K562 (cell line): ENCODE data around the gene ITSN2. TPM values are rescaled to one million over a fixed set of nuclear protein-coding genes. Genes with fewer than 3 reads are reported as not detected.
"Not testable (repeated sequence)": the region's sequence is repeated elsewhere in the genome, so short reads cannot be mapped to it uniquely, and the experiment has no call there.

Experiments used
- ATAC-seq: fragments of 200-7000 bp; cut with Tn5 transposase; 3 replicates; pipeline ENCODE4 v1.9.1; 2020; ENCODE audit warnings: moderate library complexity
- BruUV-seq: library from RNA; stranded (reverse); fragments of 400-500 nt; replicated peaks from 2 replicates; lab custom pipeline; 2021; lab: Mats Ljungman, UMichigan
- CTCF ChIA-PET: fragments of 300-600 bp; formaldehyde crosslinking; extraction: SDS; loops from one replicate; lab custom pipeline; 2021; ENCODE audit warnings: low intra/inter-chr PET ratio; lab: Yijun Ruan, JAX
- POLR2A ChIA-PET: fragments of 300-600, 350-650 bp; sonication (Branson Sonifier 250); formaldehyde crosslinking; extraction: SDS; loops from one replicate; lab custom pipeline; 2021; ENCODE audit warnings: antibody characterized with exemption, inconsistent platforms; lab: Yijun Ruan, JAX
- DNase-seq, 4 experiments: peaks; one replicate each; pipeline versions ENCODE4 v3.0.0 to v3.0.0-alpha.2; 2011 to 2018; ENCODE audit warnings: low spot score in 3 of 4, mixed read lengths in 3 of 4; ENCODE audit errors: extremely low read depth in 1 of 4
- FAIRE-seq: peaks from 2 replicates; lab custom pipeline; 2011; peaks lifted over from hg19 to GRCh38; lab: Jason Lieb, UNC
- H2AFZ ChIP-seq: 2 replicates; pipeline ENCODE4 v1.6.0; 2011; ENCODE audit warnings: low read depth, low read length, control low read depth, inconsistent platforms
- H3K27ac ChIP-seq: fragments of 200-600 bp; 3 replicates; pipeline ENCODE4 v1.8.0; 2011; ENCODE audit warnings: low read depth, mild to moderate bottlenecking, control low read depth, inconsistent platforms, low read length, moderate library complexity, mixed read lengths; ENCODE audit errors: extremely low read depth
- H3K27me3 ChIP-seq, 2 experiments: fragments of 300-600 bp in 1 of 2; 2 replicates in 1 of 2; 3 replicates in 1 of 2; pipeline versions ENCODE4 v1.6.0 to v1.8.0; 2011; ENCODE audit warnings: inconsistent platforms in 2 of 2, low read length in 2 of 2, mild to moderate bottlenecking in 1 of 2, mixed read lengths in 1 of 2, moderate library complexity in 1 of 2; ENCODE audit not compliant: control insufficient read depth in 2 of 2, insufficient read depth in 2 of 2
- H3K36me3 ChIP-seq: fragments of 300-600 bp; 3 replicates; pipeline ENCODE4 v1.8.0; 2011; ENCODE audit warnings: mild to moderate bottlenecking, low read length, inconsistent platforms; ENCODE audit not compliant: control insufficient read depth, insufficient read depth
- H3K4me1 ChIP-seq, 2 experiments: fragments of 200-600 bp in 1 of 2; replicated peaks in 1 of 2; 2 replicates in 1 of 2; 3 replicates in 1 of 2; pipeline versions ENCODE4 v1.5.1 to v1.8.0; 2011; ENCODE audit warnings: inconsistent platforms in 2 of 2, low read length in 2 of 2, mild to moderate bottlenecking in 1 of 2, mixed read lengths in 1 of 2, moderate library complexity in 1 of 2; ENCODE audit not compliant: control insufficient read depth in 2 of 2, insufficient read depth in 2 of 2
- H3K4me2 ChIP-seq: 2 replicates; pipeline ENCODE4 v1.6.1; 2011; ENCODE audit warnings: low read length, control low read depth, inconsistent platforms, mixed read lengths; ENCODE audit not compliant: insufficient read depth
- H3K4me3 ChIP-seq: fragments of 200-600 bp; sonication (generic), shearing (Covaris generic); 2 replicates; pipeline ENCODE4 v1.5.1; 2016; ENCODE audit warnings: control low read depth, inconsistent platforms
- H3K79me2 ChIP-seq: fragments of 200-600 bp; 3 replicates; pipeline ENCODE4 v1.8.0; 2011; ENCODE audit warnings: low read length, inconsistent platforms; ENCODE audit not compliant: control insufficient read depth, insufficient read depth
- H3K9ac ChIP-seq, 2 experiments: 2 replicates each; pipeline versions ENCODE4 v1.6.0 to v1.6.1; 2011; ENCODE audit warnings: low read depth in 2 of 2, low read length in 2 of 2, control low read depth in 1 of 2, inconsistent platforms in 1 of 2, mild to moderate bottlenecking in 1 of 2, mixed read lengths in 1 of 2; ENCODE audit not compliant: insufficient read depth in 1 of 2
- H3K9me1 ChIP-seq: one replicate; pipeline ENCODE4 v1.6.0; 2011; ENCODE audit warnings: inconsistent platforms, mild to moderate bottlenecking, low read length, moderate library complexity; ENCODE audit not compliant: control insufficient read depth, insufficient read depth
- H3K9me3 ChIP-seq: replicated peaks from 2 replicates; pipeline ENCODE4 v1.5.1; 2011; ENCODE audit warnings: low read depth, low read length, inconsistent platforms; ENCODE audit not compliant: control insufficient read depth, insufficient read depth
- H4K20me1 ChIP-seq: replicated peaks from 2 replicates; pipeline ENCODE4 v1.6.1; 2011; ENCODE audit warnings: low read length, inconsistent platforms, mixed read lengths; ENCODE audit not compliant: control insufficient read depth, insufficient read depth
- LEF1 ChIP-seq: fragments of 450-650 bp; IDR thresholded peaks from 2 replicates; pipeline ENCODE4 v1.6.1; 2016; ENCODE audit warnings: mild to moderate bottlenecking
- RBM14 ChIP-seq: fragments of 200-400 bp; formaldehyde crosslinking; IDR thresholded peaks from 2 replicates; pipeline ENCODE4 v1.6.1; 2018; ENCODE audit warnings: low read depth, mild to moderate bottlenecking, low read length, moderate library complexity, borderline replicate concordance; ENCODE audit not compliant: insufficient read depth
- ZNF507 ChIP-seq: conservative IDR thresholded peaks from 2 replicates; pipeline ENCODE4 v1.6.1; 2017; ENCODE audit warnings: missing genetic modification characterization, missing compliant biosample characterization
- WGBS: fragments of 100-300 bp; shearing (Covaris generic); methylation state at CpG from one replicate; pipeline ENCODE4 v1.1.6; 2016; ENCODE audit warnings: low coverage, mixed read lengths; ENCODE audit not compliant: insufficient coverage; ENCODE audit errors: missing lambda C conversion rate; 5-methylcytosine and 5-hydroxymethylcytosine counted together
- in situ Hi-C: fragments of 300-500 bp; cut with MboI; formaldehyde crosslinking; loops from 4 replicates; pipeline ENCODE4 v1.15.0; 2018; ENCODE audit warnings: inconsistent platforms, mixed read lengths
- intact Hi-C: fragments of 100-400 bp; cut with micrococcal nuclease; formaldehyde crosslinking; loops from 2 replicates; pipeline ENCODE4 v1.14.2; 2022
- polyA plus RNA-seq, 8 experiments: library from polyadenylated mRNA; depleted of rRNA in 4 of 8; stranded (reverse) in 5 of 8; unstranded in 3 of 8; fragments of >200 nt; fragmentation: Nextera tagmentation in 2 of 8; fragmentation: Illumina TruSeq in 1 of 8; extraction: Ambion mirVana in 2 of 8; extraction: Trizol in 1 of 8; gene quantifications; 2 replicates each; pipeline versions ENCODE4 v1.2.1 to v1.2.3, GENCODE V29; 2011 to 2014; ENCODE audit warnings: inconsistent platforms in 1 of 8, missing spikeins in 1 of 8
- total RNA-seq, 7 experiments: library from RNA; depleted of rRNA in 6 of 7; stranded (reverse); fragments of >200 nt in 6 of 7; fragmentation: Illumina TruSeq in 2 of 7; extraction: Trizol in 2 of 7; gene quantifications; 2 replicates each; pipeline versions ENCODE4 v1.2.1 to v1.2.3, GENCODE V29; 2011 to 2021; ENCODE audit warnings: low replicate concordance in 1 of 7

The ITSN2 gene
- total and polyA plus RNA-seq, 9 of the 15 experiments (the other 6 are each of a cell fraction or from before 2014, with no cell fraction given): 6.6 to 19.9 (median 15.2) TPM

DNA sequence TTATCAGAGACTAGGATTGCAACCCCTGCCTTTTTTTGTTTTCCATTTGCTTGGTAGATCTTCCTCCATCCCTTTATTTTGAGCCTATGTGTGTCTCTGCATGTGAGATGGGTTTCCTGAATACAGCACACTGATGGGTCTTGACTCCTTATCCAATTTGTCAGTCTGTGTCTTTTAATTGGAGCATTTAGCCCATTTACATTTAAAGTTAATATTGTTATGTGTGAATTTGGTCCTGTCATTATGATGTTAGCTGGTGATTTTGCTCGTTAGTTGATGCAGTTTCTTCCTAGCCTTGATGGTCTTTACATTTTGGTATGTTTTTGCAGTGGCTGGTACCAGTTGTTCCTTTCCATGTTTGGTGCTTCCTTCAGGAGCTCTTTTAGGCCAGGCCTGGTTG is 163.1 kb downstream of the ITSN2 start:
- POLR2A ChIA-PET, DNase-seq, FAIRE-seq, H4K20me1 ChIP-seq, H3K9me3 ChIP-seq, H3K4me3 ChIP-seq, H3K27ac ChIP-seq, H3K9me1 ChIP-seq, H2AFZ ChIP-seq, intact Hi-C loops, BruUV-seq, CTCF ChIA-PET, in situ Hi-C loops, H3K79me2 ChIP-seq, H3K36me3 ChIP-seq, H3K9ac ChIP-seq, H3K4me1 ChIP-seq, H3K4me2 ChIP-seq, ATAC-seq: not testable (repeated sequence)
- peak; percentile 90 for TF ChIP-seq ZNF507 (tag)
- H3K27me3 ChIP-seq: peaks cover 16 to 29% of the 10 kb centered on the region in 2 experiments; a peak in 4 of 5 replicates
- WGBS: no CpG with 5 or more reads among the region's 1 CpG

DNA sequence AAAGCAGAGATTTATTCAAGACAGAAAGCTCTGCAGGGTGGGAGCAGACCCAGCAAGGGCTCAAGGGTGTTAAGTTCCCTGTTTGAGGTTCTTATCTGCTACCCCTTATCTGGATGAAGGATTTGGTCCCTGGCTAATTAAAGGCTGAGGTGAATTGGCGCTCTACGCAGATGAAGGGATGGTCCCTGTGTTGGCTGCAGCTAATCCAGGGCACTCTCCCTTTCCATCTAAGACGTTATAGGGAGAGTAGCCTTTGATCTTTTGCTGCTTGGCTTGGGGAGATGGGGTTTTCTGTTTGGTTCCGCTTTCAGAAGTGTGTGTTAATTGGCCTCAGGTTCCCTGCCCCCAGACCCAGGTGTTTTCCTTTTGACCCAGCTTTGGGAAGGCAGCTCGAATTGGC is 168.5 kb downstream of the ITSN2 start:
- Histone ChIP-seq H3K27me3 (peaks cover 10 to 15% of the 10 kb centered on the region in 2 experiments; a peak in 4 of 5 replicates), H4K20me1 (no peaks in the 10 kb centered on the region), H3K27ac (no peak overlapping the region), H3K36me3 (no peaks in the 10 kb centered on the region), H3K4me2 (peak overlapping the region; percentile 52; the same call in 1 of the 2 replicates), H3K9me3 (peaks cover 3% of the 10 kb centered on the region; the same call in 1 of the 2 replicates), H2AFZ (peak overlapping the region; percentile 80; the same call in 1 of the 2 replicates), H3K9me1 (no peaks in the 10 kb centered on the region), H3K9ac (no peak overlapping the region), H3K79me2 (no peaks in the 10 kb centered on the region), H3K4me1 (no peaks in the 10 kb centered on the region; a peak in 1 of 5 replicates), H3K4me3 (no peak overlapping the region)
- TF ChIP-seq LEF1 (0 out of 2 replicates have a peak, but pooled peaks have one; percentile 26), RBM14 (no peak)
- DNase-seq: no peak
- POLR2A ChIA-PET: interaction anchor here (0.6 to 1.1 kb wide), 3 partner anchors 11 to 677 kb away, joined by 3 to 4 read pairs (median 3); no protein-coding TSS in a partner anchor
- in situ Hi-C loops (no loop called here), intact Hi-C loops (no loop called here)
- FAIRE-seq: no peak
- BruUV-seq: no TSS peak
- CTCF ChIA-PET: no interaction called here
- ATAC-seq: peak; percentile 56
- 18% methylated on average over 5 of the region's 5 CpGs for WGBS
